GM19468 (cell line): ENCODE results near the gene LRRC47.

Source experiments
- ATAC-seq: cut with Tn5 transposase; IDR thresholded peaks from one replicate; pipeline ENCODE4 v1.9.1; 2021; ENCODE audit warnings: mild to moderate bottlenecking, moderate library complexity, moderate number of reproducible peaks; ENCODE audit not compliant: unreplicated experiment; ENCODE audit errors: extremely low read depth

LRRC47 gene

GRCh38 chr1:3738943-3739342 is 57.4 kb downstream of the LRRC47 start:
- no peak for ATAC-seq

- no peak for ATAC-seq
Observed at GRCh38 chr1:3736708-3737107, 59.6 kb downstream of the LRRC47 start.

GRCh38 chr1:3736131-3736561 is 60.2 kb downstream of the LRRC47 start:
- no peak for ATAC-seq

- ATAC-seq: no peak
Observed at GRCh38 chr1:3735688-3736087, 60.6 kb downstream of the LRRC47 start.

GRCh38 chr1:3735027-3735681 is 61.1 kb downstream of the LRRC47 start:
- no peak for ATAC-seq

- ATAC-seq: no peak
Observed at GRCh38 chr1:3734602-3735001, 61.7 kb downstream of the LRRC47 start.

- ATAC-seq: no peak
Observed at GRCh38 chr1:3733883-3734589, 62.3 kb downstream of the LRRC47 start.

GRCh38 chr1:3733094-3733882 is 63.0 kb downstream of the LRRC47 start:
- no peak for ATAC-seq

- no peak for ATAC-seq
Observed at GRCh38 chr1:3732434-3733093, 63.7 kb downstream of the LRRC47 start.

- ATAC-seq: no peak
Observed at GRCh38 chr1:3731583-3732433, 64.5 kb downstream of the LRRC47 start.

- no peak for ATAC-seq
Observed at GRCh38 chr1:3730543-3731247, 65.6 kb downstream of the LRRC47 start.

- no peak for ATAC-seq
Observed at GRCh38 chr1:3729594-3730542, 66.4 kb downstream of the LRRC47 start.
